HG03159 (cell line): ENCODE data around the gene DNAH9.

Experiments used
- ATAC-seq: cut with Tn5 transposase; IDR thresholded peaks from one replicate; pipeline ENCODE4 v1.9.1; 2021; ENCODE audit warnings: mild to moderate bottlenecking, moderate library complexity; ENCODE audit not compliant: unreplicated experiment

Gene DNAH9

DNA sequence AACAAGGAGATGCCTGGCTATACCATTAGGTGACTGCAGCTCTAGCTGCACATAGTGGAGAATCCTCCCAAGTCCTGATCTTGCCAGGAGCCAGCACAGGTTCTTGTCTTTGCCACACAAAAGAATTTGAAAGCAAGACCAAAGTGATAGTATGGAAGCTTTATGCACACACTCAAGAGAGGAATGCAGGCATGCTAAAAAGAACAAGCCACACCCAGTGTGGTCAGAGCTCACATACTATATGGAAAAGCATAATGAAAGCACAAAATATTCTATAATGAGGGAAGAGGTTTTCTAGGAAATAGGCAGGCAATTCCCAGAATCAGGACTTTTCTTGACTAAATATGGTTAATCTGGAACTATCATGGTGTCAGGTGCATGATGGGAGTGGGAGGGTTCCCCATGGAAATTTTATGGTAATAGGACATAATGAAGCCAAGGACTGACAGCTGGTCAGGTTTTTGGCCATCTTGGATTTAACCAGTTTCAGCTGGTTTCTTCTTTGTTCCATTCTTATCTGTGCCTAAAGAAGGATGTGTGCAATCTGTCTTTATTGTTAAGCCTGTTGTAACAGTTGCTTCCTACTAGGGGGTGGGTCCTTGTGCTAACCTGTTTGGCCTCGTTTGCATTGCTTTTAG lies 227.4 kb downstream of the DNAH9 start:
- ATAC-seq: no peak

DNA sequence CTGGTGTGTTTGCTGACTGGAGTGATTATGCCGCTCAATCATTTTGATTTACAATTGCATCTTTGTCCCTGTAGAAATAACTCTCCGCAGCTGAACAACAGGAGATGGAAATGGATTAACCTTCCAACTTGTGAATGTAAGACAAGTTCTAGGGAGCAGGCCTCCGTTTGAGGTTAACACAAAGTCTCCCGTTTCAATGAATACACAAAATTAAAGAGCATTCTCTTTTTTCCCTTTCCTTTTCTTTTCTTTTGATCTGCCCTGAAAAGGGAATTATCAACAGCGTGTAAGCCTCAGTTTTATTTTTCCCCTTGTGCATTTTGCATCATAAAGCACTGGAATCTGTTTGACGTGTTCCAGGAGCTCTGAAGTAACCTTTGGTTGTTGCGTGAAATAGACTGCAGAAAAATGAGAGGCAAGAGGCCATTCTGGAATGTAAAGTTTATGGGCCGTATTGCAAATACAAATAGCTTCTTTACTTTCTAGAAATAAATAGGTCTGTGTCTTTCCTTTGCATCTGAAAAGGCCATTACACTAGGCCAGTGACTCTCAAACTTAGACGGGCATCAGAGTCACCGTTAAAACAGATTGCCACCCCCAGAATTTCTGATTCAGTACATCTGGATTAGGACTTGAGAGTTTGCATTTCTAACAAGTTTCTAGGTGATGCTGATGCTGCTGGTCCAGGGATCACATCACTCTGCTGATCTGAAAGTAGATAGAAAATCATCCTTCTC lies 234.3 kb downstream of the DNAH9 start:
- ATAC-seq: no peak

GRCh38 chr17:11836508-11836907 lies 238.2 kb downstream of the DNAH9 start:
- ATAC-seq: no peak

DNA sequence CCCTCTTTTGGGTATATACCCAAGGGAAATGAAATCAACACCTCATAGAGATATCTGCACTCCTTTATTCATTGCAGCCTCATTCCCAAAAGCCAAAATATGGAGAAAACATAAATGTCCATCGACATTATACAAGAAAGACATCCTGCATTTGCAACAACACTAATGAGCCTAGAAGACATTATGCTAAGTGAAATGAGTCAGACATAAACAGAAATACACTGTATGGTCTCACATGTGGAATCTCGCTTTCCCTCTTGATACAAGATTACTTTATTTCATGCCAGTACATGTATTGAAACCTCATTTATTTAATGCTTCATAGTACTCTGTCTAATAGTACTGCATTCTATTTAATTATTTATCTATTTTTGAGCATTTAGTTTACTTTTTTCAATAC lies 241.8 kb downstream of the DNAH9 start:
- no peak for ATAC-seq

GRCh38 chr17:11840831-11841230 lies 242.6 kb downstream of the DNAH9 start:
- ATAC-seq: no peak

GRCh38 chr17:11848330-11848729 lies 250.1 kb downstream of the DNAH9 start:
- no peak for ATAC-seq

GRCh38 chr17:11852231-11852630 lies 254.0 kb downstream of the DNAH9 start:
- no peak for ATAC-seq

GRCh38 chr17:11852912-11853311 lies 254.6 kb downstream of the DNAH9 start:
- no peak for ATAC-seq

- no peak for ATAC-seq
Measured at GRCh38 chr17:11853321-11854151, 255.3 kb downstream of the DNAH9 start.

DNA sequence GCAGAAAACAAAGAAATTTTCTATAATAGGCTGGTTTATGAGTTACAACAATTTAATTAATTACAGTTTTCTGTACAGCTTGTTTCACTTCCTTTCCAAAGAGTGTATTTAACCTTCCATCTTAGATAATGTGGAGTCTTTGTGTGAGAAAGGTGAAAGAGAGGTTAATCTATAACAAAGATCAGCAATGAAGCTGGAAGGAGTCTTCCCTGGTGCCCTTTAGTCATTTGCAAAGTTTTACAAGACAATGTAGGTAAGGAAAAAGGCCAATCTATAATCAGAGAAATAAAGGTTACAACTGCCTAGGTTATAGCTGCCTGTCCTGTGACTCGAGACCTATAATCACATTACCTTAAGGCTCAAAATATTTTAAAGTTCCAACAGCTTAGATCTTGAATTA lies 257.0 kb downstream of the DNAH9 start:
- ATAC-seq: no peak

DNA sequence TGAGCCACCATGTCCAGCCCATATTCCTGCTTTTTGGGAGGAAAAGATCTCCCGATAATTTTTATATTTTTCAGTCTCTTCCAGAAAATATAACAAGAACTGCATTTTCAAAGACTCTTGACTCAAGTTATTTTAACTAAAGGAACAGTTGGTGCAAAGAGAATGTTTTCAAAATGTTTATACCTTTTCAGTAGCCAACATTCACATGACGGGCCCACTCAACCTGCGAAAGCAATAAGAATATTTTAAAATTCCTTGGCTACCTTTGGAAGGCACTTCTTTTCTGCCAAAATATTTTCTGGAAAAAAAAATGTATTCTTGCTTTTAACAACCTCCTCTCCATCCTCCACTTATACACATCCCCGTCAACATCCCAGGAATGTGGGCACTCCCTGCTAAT lies 258.7 kb downstream of the DNAH9 start:
- ATAC-seq: no peak

DNA sequence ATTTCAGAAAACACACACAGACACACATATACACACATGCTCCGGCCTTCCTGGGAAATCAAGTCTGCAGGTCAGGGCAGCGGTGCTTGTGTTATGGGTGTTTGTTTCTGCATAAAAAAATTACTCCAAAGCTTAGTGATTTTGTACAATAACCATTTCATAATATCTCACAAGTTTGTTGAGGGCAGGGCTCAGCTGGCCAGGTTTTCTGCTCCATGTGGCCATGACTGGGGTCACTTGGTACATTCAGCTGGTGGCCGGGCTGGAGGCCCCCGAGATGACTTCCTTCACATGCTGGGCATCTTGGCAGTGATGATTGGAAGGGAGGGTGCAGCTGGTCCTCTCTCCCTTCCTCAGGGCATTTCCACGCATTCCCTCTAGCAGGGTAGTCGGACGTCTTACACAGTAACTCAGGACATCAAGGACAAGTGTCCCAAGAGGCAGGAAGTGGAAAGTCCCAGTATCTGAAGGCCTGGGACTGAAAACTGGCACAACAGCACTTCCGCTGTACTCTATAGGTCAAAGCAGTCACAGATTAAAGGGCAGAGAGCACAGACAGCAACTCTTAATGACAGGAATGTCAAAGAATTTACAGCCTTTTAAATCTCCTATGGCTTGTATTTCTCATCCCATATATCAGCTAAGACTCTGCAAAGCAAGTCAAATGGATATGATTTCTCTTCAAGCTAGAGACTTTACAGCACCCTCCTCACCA lies 271.6 kb downstream of the DNAH9 start:
- no peak for ATAC-seq

DNA sequence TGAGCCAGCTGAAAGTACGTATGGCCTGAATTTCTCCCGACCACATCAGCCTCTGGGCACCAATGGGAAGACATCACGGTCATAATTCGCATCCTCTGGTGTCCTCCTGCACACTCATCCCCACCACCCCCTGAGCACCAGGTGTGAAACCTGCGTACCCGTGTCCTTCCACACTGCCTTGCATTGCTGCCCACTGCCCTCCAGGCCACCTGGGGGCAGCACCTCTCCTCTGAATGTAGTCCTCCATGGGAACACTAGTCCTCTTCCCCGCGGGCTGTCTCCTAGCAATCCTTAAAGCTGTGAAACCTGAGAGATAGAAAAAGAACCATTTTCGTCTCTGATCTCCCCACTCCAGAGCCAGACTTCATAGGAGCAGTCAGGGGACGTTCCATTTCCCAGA lies 273.5 kb downstream of the DNAH9 start:
- ATAC-seq: no peak

GRCh38 chr17:11874756-11875155 lies 276.5 kb downstream of the DNAH9 start:
- ATAC-seq: no peak

DNA sequence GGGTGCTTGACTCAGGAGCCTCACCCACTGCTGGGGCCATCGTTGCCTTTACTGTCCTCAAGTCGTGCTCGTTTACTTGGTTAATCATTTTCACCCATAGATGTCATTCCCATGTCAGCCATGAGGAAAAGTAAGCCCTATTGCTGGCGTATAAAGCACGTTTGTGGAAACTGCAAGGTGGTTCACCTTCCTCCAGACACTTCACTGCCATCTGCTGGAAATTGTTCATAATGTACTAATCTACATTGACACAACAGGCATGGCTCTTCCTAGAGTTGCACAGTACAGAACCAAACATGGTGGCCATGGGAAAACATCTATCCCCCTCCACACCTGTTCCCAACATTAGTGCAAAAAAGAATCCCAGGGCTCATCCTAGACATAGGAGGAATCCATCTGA lies 282.4 kb downstream of the DNAH9 start:
- ATAC-seq: no peak

GRCh38 chr17:11882716-11883115 lies 284.4 kb downstream of the DNAH9 start:
- no peak for ATAC-seq

GRCh38 chr17:11885051-11885450 lies 286.8 kb downstream of the DNAH9 start:
- ATAC-seq: no peak

DNA sequence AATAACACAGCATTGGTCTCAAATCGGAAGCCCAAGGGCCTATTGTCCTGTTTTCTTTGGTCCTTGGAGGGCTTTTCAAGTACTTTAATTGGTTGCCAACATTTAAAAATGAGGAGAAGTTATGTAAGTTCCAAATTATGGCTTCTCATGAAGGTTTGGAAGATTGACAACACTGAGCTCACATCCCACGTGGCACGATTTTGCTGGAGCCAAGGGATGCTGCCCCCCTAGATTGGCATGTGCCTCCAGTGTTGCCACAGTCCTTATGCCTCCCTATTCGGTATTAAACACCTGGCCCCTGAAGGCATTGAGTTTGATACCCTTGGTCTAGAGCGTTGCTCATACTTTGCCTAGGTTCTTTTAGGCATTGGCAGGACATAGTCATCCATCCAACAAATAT lies 291.0 kb downstream of the DNAH9 start:
- ATAC-seq: no peak

GRCh38 chr17:11893862-11894261 lies 295.6 kb downstream of the DNAH9 start:
- ATAC-seq: no peak

- ATAC-seq: no peak
Measured at GRCh38 chr17:11896199-11896598, 297.9 kb downstream of the DNAH9 start.

- no peak for ATAC-seq
Measured at GRCh38 chr17:11898526-11899235, 300.4 kb downstream of the DNAH9 start.
